K562 (cell line): ENCODE data around the gene DDX18. TPM values are rescaled to one million over a fixed set of nuclear protein-coding genes. Genes with fewer than 3 reads are reported as not detected.

Experiments used
- BDP1 ChIP-seq: IDR thresholded peaks from 3 replicates; pipeline ENCODE4 v1.6.1; 2011; ENCODE audit not compliant: insufficient read length, insufficient read depth
- CCNT2 ChIP-seq: IDR thresholded peaks from 2 replicates; pipeline ENCODE4 v1.6.1; 2011; ENCODE audit warnings: borderline replicate concordance, low read depth, mild to moderate bottlenecking, moderate library complexity, mixed read lengths, low read length; ENCODE audit not compliant: insufficient read length; ENCODE audit errors: extremely low read depth
- CEBPZ ChIP-seq: fragments of 150-350 bp; IDR thresholded peaks from 2 replicates; pipeline ENCODE4 v1.6.1; 2014; ENCODE audit warnings: low read depth, mild to moderate bottlenecking, low read length, borderline replicate concordance
- ETV1 ChIP-seq: fragments of 450-650 bp; conservative IDR thresholded peaks from 2 replicates; pipeline ENCODE4 v1.6.1; 2016; ENCODE audit warnings: missing genetic modification characterization, control low read depth, low read depth, missing compliant biosample characterization
- ILF3 ChIP-seq: fragments of 450-650 bp; IDR thresholded peaks from 2 replicates; pipeline ENCODE4 v1.6.1; 2018; ENCODE audit warnings: antibody characterized with exemption, mild to moderate bottlenecking, moderate library complexity, borderline replicate concordance
- MBD1 ChIP-seq: fragments of 250-450 bp; sonication (Bioruptor Pico); IDR thresholded peaks from 2 replicates; pipeline ENCODE4 v1.8.0; 2022; ENCODE audit warnings: inconsistent platforms
- MLLT1 ChIP-seq, 2 experiments: fragments of 450-650 bp; IDR thresholded peaks; 2 replicates each; pipeline ENCODE4 v1.6.1; 2016
- MTA2 ChIP-seq: fragments of 450-650 bp; IDR thresholded peaks from 2 replicates; pipeline ENCODE4 v1.6.1; 2016; ENCODE audit warnings: low read depth
- RBM17 ChIP-seq: fragments of 200-400 bp; formaldehyde crosslinking; IDR thresholded peaks from 2 replicates; pipeline ENCODE4 v1.6.1; 2017; ENCODE audit warnings: low read depth, mild to moderate bottlenecking, low read length, borderline replicate concordance
- SAFB ChIP-seq: fragments of 200-400 bp; formaldehyde crosslinking; IDR thresholded peaks from 2 replicates; pipeline ENCODE4 v1.6.1; 2017; ENCODE audit warnings: low read depth, low read length, borderline replicate concordance
- SNAPC5 ChIP-seq: fragments of 250-450 bp; sonication (Bioruptor Pico); IDR thresholded peaks from 2 replicates; pipeline ENCODE4 v1.8.0; 2021; ENCODE audit warnings: moderate library complexity, mild to moderate bottlenecking, inconsistent platforms
- SP2 ChIP-seq: IDR thresholded peaks from 2 replicates; pipeline ENCODE4 v1.6.1; 2011; ENCODE audit warnings: mild to moderate bottlenecking, low read depth, low read length, moderate library complexity; ENCODE audit not compliant: poor library complexity, severe bottlenecking; ENCODE audit errors: extremely low read depth
- SRF ChIP-seq, 2 experiments: fragments of 250-450, 450-650 bp in 1 of 2; sonication (Bioruptor Pico) in 1 of 2; sonication (generic) in 1 of 2; formaldehyde crosslinking; IDR thresholded peaks; 2 replicates each; pipeline versions ENCODE4 v1.5.0 to v1.5.1; 2020 to 2022; ENCODE audit warnings: mild to moderate bottlenecking in 1 of 2, missing genetic modification reagents in 1 of 2
- SRSF3 ChIP-seq: fragments of 200-400 bp; formaldehyde crosslinking; IDR thresholded peaks from 2 replicates; pipeline ENCODE4 v1.6.1; 2016; ENCODE audit warnings: mild to moderate bottlenecking, low read length, moderate library complexity; ENCODE audit not compliant: insufficient read depth
- ZBTB1 ChIP-seq: sonication (generic); formaldehyde crosslinking; IDR thresholded peaks from 2 replicates; pipeline ENCODE4 v1.8.1; 2023; ENCODE audit warnings: missing genetic modification reagents, low read depth, mild to moderate bottlenecking, borderline replicate concordance
- ZNF277 ChIP-seq: fragments of 250-450 bp; sonication (Bioruptor Pico); IDR thresholded peaks from 2 replicates; pipeline ENCODE4 v1.8.0; 2022; ENCODE audit warnings: inconsistent platforms, mild to moderate bottlenecking, moderate library complexity, borderline replicate concordance
- ZNF347 ChIP-seq: fragments of 450-650 bp; formaldehyde crosslinking; IDR thresholded peaks from 2 replicates; pipeline ENCODE4 v1.4.0; 2020; ENCODE audit warnings: low read depth, mild to moderate bottlenecking, moderate library complexity
- ZNF551 ChIP-seq: fragments of 250-450 bp; sonication (Bioruptor Pico); IDR thresholded peaks from 2 replicates; pipeline ENCODE4 v1.5.0; 2021; ENCODE audit warnings: mild to moderate bottlenecking, moderate library complexity
- polyA plus RNA-seq, 8 experiments: library from polyadenylated mRNA; depleted of rRNA in 4 of 8; stranded (reverse) in 5 of 8; unstranded in 3 of 8; fragments of >200 nt; fragmentation: Nextera tagmentation in 2 of 8; fragmentation: Illumina TruSeq in 1 of 8; extraction: Ambion mirVana in 2 of 8; extraction: Trizol in 1 of 8; gene quantifications; 2 replicates each; pipeline versions ENCODE4 v1.2.1 to v1.2.3, GENCODE V29; 2011 to 2014; ENCODE audit warnings: inconsistent platforms in 1 of 8, missing spikeins in 1 of 8
- total RNA-seq, 7 experiments: library from RNA; depleted of rRNA in 6 of 7; stranded (reverse); fragments of >200 nt in 6 of 7; fragmentation: Illumina TruSeq in 2 of 7; extraction: Trizol in 2 of 7; gene quantifications; 2 replicates each; pipeline versions ENCODE4 v1.2.1 to v1.2.3, GENCODE V29; 2011 to 2021; ENCODE audit warnings: low replicate concordance in 1 of 7

DDX18 gene
- total and polyA plus RNA-seq, 9 of the 15 experiments (the other 6 are each of a cell fraction or from before 2014, with no cell fraction given), result 67.9 to 156 (median 116) TPM

- TF ChIP-seq MLLT1 (IDR thresholded peaks at IDR 0.05) (peak in 1 of 2 experiments; percentile 88; a peak in 2 of 4 replicates), SP2 (peak; percentile 73), CCNT2 (no peak), SAFB (peak; percentile 35; the same call in 1 of the 2 replicates), CEBPZ (no peak), ZNF551 (no peak), ZNF277 (CRISPR knock-in tag) (no peak), ZBTB1 (CRISPR knock-in tag) (no peak), MTA2 (0 out of 2 replicates have a peak, but pooled peaks have one; percentile 9), ZNF347 (CRISPR knock-in tag) (no peak), SRF (CRISPR knock-in tag; IDR thresholded peaks at IDR 0.05) (peak in 1 of 2 experiments; percentile 82; a peak in 1 of 4 replicates), MBD1 (no peak), SRSF3 (no peak), BDP1 (no peak), SNAPC5 (CRISPR knock-in tag) (no peak), RBM17 (no peak), ILF3 (no peak), ETV1 (peak; percentile 94)
Observed at GRCh38 chr2:117814417-117815264, at the start of gene DDX18 (continued).
